Upper lobe of left lung (tissue), 6 donors: ENCODE measurements around the gene POLR2M. TPM values are rescaled to one million over a fixed set of nuclear protein-coding genes. Genes with fewer than 3 reads are reported as not detected.
A peak's percentile ranks its signal among the peaks of the same experiment; 100 is the strongest.

Experiments used
- ATAC-seq, 2 donors: fragments of 200-7000 bp; cut with Tn5 transposase; one replicate each; pipeline ENCODE4 v1.9.1; 2022; ENCODE audit warnings: mild to moderate bottlenecking in 2 of 2, moderate library complexity in 2 of 2; ENCODE audit not compliant: low FRiP score in 2 of 2
- DNase-seq, 2 donors: peaks; one replicate each; pipeline ENCODE4 v3.0.0-alpha.2; 2019 to 2020
- H3K27ac ChIP-seq, 4 donors: fragments of 200-600 bp; sonication (generic); one replicate each; pipeline ENCODE4 v1.5.1; 2016 to 2019
- H3K27me3 ChIP-seq, 4 donors: fragments of 200-600 bp; sonication (generic); one replicate each; pipeline ENCODE4 v1.5.1; 2017 to 2019
- H3K36me3 ChIP-seq, 4 donors: fragments of 200-600 bp; sonication (generic); one replicate each; pipeline ENCODE4 v1.5.1; 2016 to 2019
- H3K4me1 ChIP-seq, 4 donors: fragments of 200-600 bp; sonication (generic); one replicate each; pipeline ENCODE4 v1.5.1; 2018 to 2019
- H3K4me3 ChIP-seq, 4 donors: fragments of 200-600 bp; sonication (generic); one replicate each; pipeline ENCODE4 v1.5.1; 2017 to 2019; ENCODE audit warnings: mild to moderate bottlenecking in 2 of 4, moderate library complexity in 1 of 4
- H3K9me3 ChIP-seq, 4 donors: fragments of 200-600 bp; sonication (generic); one replicate each; pipeline ENCODE4 v1.5.1; 2018 to 2019
- CTCF ChIP-seq, 6 experiments: fragments of 450-650 bp in 4 of 6; fragments of 200-600 bp in 2 of 6; sonication (generic) in 2 of 6; IDR thresholded peaks; one replicate each; pipeline ENCODE4 v1.5.1; 2016 to 2019; ENCODE audit warnings: antibody characterized with exemption in 6 of 6
- EP300 ChIP-seq, 4 donors: sonication (generic); formaldehyde crosslinking; IDR thresholded peaks; one replicate each; pipeline ENCODE4 v1.5.1; 2017; ENCODE audit warnings: antibody characterized with exemption in 4 of 4, control low read depth in 2 of 4
- POLR2A ChIP-seq, 4 donors: fragments of 450-650 bp; IDR thresholded peaks; one replicate each; pipeline ENCODE4 v1.5.1; 2016 to 2017; ENCODE audit warnings: antibody characterized with exemption in 4 of 4, mild to moderate bottlenecking in 2 of 4
- POLR2AphosphoS5 ChIP-seq, 2 donors: sonication (generic); formaldehyde crosslinking; IDR thresholded peaks; one replicate each; pipeline ENCODE4 v1.5.1; 2017; ENCODE audit warnings: antibody characterized with exemption in 2 of 2
- WGBS, 2 donors: methylation state at CpG; one replicate each; pipeline ENCODE4 v1.1.5; 2017 to 2018; 5-methylcytosine and 5-hydroxymethylcytosine counted together
- total RNA-seq, 6 donors: library from RNA; depleted of rRNA in 4 of 6; stranded (reverse); fragments of >200 nt in 4 of 6; gene quantifications; one replicate each; pipeline versions ENCODE4 v1.1.0 to v1.2.1, GENCODE V29; 2016 to 2021
- donor health status: DM: no; HTN: no; CAD: no; lungs with moderate emphysema.
- donor health status: DM: no; HTN: yes; CAD: no; lungs with severe emphysema.

POLR2M gene
- total RNA-seq, 6 donors from 2014 or later, result 40.2 to 553 (median 73.4) TPM

- Histone ChIP-seq H3K9me3 (no peaks in the 10 kb centered on the region), H3K36me3 (no peaks in the 10 kb centered on the region), H3K4me3 (peak overlapping the region in 3 of 4 donors; percentile 10 to 26 (median 26)), H3K4me1 (peaks cover 0 to 9% (median 3%) of the 10 kb centered on the region in 4 donors), H3K27me3 (no peaks in the 10 kb centered on the region), H3K27ac (peak overlapping the region in 2 of 4 donors; percentile 32 to 53)
- no peak for TF ChIP-seq POLR2A (IDR thresholded peaks at IDR 0.05)
- TF ChIP-seq EP300 (IDR thresholded peaks at IDR 0.05), result no peak
- TF ChIP-seq POLR2AphosphoS5 (IDR thresholded peaks at IDR 0.05), result no peak
- no peak for TF ChIP-seq CTCF (IDR thresholded peaks at IDR 0.05)
- ATAC-seq (peak; percentile 44 to 72), DNase-seq (no peak)
- 52 to 54% methylated on average over 12 of the region's 13 CpGs for WGBS, 2 donors
Measured at GRCh38 chr15:57747206-57747896, 40.8 kb downstream of the POLR2M start.

GRCh38 chr15:57751177-57751800 is 44.8 kb downstream of the POLR2M start:
- ATAC-seq, result peak in 1 of 2 donors; percentile 46
- 30 to 35% methylated on average over 3 of the region's 3 CpGs for WGBS, 2 donors
- no peak overlapping the region for H3K4me3 ChIP-seq
- TF ChIP-seq EP300 (IDR thresholded peaks at IDR 0.05) (no peak), POLR2AphosphoS5 (IDR thresholded peaks at IDR 0.05) (no peak), CTCF (IDR thresholded peaks at IDR 0.05) (peak in 5 of 6 experiments; percentile 13 to 32 (median 23)), POLR2A (IDR thresholded peaks at IDR 0.05) (no peak)
- DNase-seq, result no peak
- H3K36me3 ChIP-seq, result no peaks in the 10 kb centered on the region
- H3K9me3 ChIP-seq, result no peaks in the 10 kb centered on the region
- H3K27me3 ChIP-seq, result no peaks in the 10 kb centered on the region
- peaks cover 0 to 15% (median 5%) of the 10 kb centered on the region in 4 donors for H3K4me1 ChIP-seq
- H3K27ac ChIP-seq, result no peak overlapping the region

- Histone ChIP-seq H3K4me3 (no peak overlapping the region), H3K9me3 (no peaks in the 10 kb centered on the region), H3K27ac (no peak overlapping the region), H3K36me3 (no peaks in the 10 kb centered on the region), H3K27me3 (no peaks in the 10 kb centered on the region), H3K4me1 (peaks cover 0 to 13% (median 3%) of the 10 kb centered on the region in 4 donors)
- no peak for TF ChIP-seq EP300 (IDR thresholded peaks at IDR 0.05)
- TF ChIP-seq POLR2AphosphoS5 (IDR thresholded peaks at IDR 0.05), result no peak
- no peak for TF ChIP-seq POLR2A (IDR thresholded peaks at IDR 0.05)
- no peak for TF ChIP-seq CTCF (IDR thresholded peaks at IDR 0.05)
- ATAC-seq (peak in 1 of 2 donors; percentile 54), DNase-seq (peak in 1 of 2 donors; percentile 24)
- WGBS, 2 donors, result 53 to 84% methylated on average over 6 to 9 of the region's 9 CpGs
Measured at GRCh38 chr15:57752436-57752835, 45.9 kb downstream of the POLR2M start.

- Histone ChIP-seq H3K4me3 (no peak overlapping the region), H3K9me3 (no peaks in the 10 kb centered on the region), H3K27me3 (no peaks in the 10 kb centered on the region), H3K4me1 (peaks cover 0 to 10% (median 2%) of the 10 kb centered on the region in 4 donors), H3K36me3 (no peaks in the 10 kb centered on the region), H3K27ac (no peak overlapping the region)
- no peak for ATAC-seq
- peak in 1 of 2 donors; percentile 57 for DNase-seq
- TF ChIP-seq POLR2A (IDR thresholded peaks at IDR 0.05) (no peak), POLR2AphosphoS5 (IDR thresholded peaks at IDR 0.05) (no peak), CTCF (IDR thresholded peaks at IDR 0.05) (no peak), EP300 (IDR thresholded peaks at IDR 0.05) (no peak)
- 85% methylated on average over 9 of the region's 9 CpGs for WGBS, 2 donors
Measured at GRCh38 chr15:57752840-57753239, 46.3 kb downstream of the POLR2M start.
